Measurements from ENCODE around the gene CSF3R.
"Not testable (repeated sequence)": the region's sequence is repeated elsewhere in the genome, so short reads cannot be mapped to it uniquely, and the experiment has no call there.

Gene CSF3R

DNA sequence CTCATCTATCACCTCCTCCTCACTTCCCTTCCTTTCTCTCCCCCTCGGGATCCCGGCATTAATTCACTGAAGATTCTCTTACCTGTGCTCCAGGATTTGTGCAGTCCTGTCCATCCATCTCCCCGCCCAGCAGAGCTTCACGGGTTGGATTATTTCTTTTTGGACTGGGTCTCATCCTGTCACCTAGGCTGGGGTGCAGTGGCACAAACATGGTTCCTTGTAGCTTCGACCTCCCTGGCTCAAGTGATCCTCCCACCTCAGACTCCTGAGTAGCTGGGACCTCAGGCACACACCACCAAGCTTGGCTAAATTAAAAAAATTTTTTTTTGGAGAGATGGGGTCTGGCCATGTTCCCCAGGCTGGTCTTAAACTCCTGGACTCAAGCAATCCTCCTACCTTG is 12.3 kb upstream of the CSF3R start:
- Histone ChIP-seq H3K27me3 (ENCODE audit: insufficient read depth, poor library complexity, severe bottlenecking) (no peaks in the 10 kb centered on the region), H3K27ac (replicated peaks) (no peak overlapping the region), H3K4me3 (replicated peaks; ENCODE audit: insufficient read depth, low read length) (no peak overlapping the region)
- TF ChIP-seq SPI1 (IDR thresholded peaks at IDR 0.05; ENCODE audit: borderline replicate concordance, low read depth) (no peak), GABPA (IDR thresholded peaks at IDR 0.05; ENCODE audit: low read depth) (no peak), POLR2AphosphoS5 (IDR thresholded peaks at IDR 0.05; ENCODE audit: low read depth) (no peak)
- TF ChIP-seq, protein P1, sequence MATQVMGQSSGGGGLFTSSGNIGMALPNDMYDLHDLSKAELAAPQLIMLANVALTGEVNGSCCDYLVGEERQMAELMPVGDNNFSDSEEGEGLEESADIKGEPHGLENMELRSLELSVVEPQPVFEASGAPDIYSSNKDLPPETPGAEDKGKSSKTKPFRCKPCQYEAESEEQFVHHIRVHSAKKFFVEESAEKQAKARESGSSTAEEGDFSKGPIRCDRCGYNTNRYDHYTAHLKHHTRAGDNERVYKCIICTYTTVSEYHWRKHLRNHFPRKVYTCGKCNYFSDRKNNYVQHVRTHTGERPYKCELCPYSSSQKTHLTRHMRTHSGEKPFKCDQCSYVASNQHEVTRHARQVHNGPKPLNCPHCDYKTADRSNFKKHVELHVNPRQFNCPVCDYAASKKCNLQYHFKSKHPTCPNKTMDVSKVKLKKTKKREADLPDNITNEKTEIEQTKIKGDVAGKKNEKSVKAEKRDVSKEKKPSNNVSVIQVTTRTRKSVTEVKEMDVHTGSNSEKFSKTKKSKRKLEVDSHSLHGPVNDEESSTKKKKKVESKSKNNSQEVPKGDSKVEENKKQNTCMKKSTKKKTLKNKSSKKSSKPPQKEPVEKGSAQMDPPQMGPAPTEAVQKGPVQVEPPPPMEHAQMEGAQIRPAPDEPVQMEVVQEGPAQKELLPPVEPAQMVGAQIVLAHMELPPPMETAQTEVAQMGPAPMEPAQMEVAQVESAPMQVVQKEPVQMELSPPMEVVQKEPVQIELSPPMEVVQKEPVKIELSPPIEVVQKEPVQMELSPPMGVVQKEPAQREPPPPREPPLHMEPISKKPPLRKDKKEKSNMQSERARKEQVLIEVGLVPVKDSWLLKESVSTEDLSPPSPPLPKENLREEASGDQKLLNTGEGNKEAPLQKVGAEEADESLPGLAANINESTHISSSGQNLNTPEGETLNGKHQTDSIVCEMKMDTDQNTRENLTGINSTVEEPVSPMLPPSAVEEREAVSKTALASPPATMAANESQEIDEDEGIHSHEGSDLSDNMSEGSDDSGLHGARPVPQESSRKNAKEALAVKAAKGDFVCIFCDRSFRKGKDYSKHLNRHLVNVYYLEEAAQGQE (IDR thresholded peaks at IDR 0.05; ENCODE audit: insufficient replicate concordance, low read depth): no peak
- TF ChIP-seq, protein P2, sequence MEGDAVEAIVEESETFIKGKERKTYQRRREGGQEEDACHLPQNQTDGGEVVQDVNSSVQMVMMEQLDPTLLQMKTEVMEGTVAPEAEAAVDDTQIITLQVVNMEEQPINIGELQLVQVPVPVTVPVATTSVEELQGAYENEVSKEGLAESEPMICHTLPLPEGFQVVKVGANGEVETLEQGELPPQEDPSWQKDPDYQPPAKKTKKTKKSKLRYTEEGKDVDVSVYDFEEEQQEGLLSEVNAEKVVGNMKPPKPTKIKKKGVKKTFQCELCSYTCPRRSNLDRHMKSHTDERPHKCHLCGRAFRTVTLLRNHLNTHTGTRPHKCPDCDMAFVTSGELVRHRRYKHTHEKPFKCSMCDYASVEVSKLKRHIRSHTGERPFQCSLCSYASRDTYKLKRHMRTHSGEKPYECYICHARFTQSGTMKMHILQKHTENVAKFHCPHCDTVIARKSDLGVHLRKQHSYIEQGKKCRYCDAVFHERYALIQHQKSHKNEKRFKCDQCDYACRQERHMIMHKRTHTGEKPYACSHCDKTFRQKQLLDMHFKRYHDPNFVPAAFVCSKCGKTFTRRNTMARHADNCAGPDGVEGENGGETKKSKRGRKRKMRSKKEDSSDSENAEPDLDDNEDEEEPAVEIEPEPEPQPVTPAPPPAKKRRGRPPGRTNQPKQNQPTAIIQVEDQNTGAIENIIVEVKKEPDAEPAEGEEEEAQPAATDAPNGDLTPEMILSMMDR (IDR thresholded peaks at IDR 0.05; ENCODE audit: insufficient read depth, low read length): no peak
- no peak for DNase-seq (ENCODE audit: low read depth in 1 of 2, low spot score in 1 of 2)

DNA sequence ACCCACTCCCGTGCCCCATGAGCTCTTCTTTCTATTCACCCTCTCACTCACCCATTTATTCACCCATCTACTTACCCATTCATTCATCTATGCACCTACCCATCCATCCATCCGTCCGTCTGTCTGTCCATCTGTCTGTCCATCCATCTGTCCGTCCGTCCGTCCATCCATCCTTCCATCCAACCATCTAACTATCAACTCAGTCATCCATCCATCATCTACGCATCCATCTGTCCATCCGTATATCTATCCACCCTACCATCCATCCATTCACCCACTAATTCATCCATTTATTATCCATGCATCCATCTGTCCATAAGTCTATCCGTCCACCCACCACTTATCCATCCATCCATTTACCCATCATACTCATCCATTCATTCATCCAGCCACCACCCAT is 10.8 kb upstream of the CSF3R start:
- TF ChIP-seq, protein P2 (IDR thresholded peaks at IDR 0.05; ENCODE audit: insufficient read depth, low read length): no peak
- TF ChIP-seq GABPA (IDR thresholded peaks at IDR 0.05; ENCODE audit: low read depth) (no peak), POLR2AphosphoS5 (IDR thresholded peaks at IDR 0.05; ENCODE audit: low read depth) (no peak), SPI1 (IDR thresholded peaks at IDR 0.05; ENCODE audit: borderline replicate concordance, low read depth) (no peak)
- TF ChIP-seq, protein P1 (IDR thresholded peaks at IDR 0.05; ENCODE audit: insufficient replicate concordance, low read depth): no peak
- no peak for DNase-seq (ENCODE audit: low read depth in 1 of 2, low spot score in 1 of 2)
- H3K27ac ChIP-seq (replicated peaks): no peak overlapping the region
- H3K27me3 ChIP-seq (ENCODE audit: insufficient read depth, poor library complexity, severe bottlenecking): no peaks in the 10 kb centered on the region
- no peak overlapping the region for H3K4me3 ChIP-seq (replicated peaks; ENCODE audit: insufficient read depth, low read length)

DNA sequence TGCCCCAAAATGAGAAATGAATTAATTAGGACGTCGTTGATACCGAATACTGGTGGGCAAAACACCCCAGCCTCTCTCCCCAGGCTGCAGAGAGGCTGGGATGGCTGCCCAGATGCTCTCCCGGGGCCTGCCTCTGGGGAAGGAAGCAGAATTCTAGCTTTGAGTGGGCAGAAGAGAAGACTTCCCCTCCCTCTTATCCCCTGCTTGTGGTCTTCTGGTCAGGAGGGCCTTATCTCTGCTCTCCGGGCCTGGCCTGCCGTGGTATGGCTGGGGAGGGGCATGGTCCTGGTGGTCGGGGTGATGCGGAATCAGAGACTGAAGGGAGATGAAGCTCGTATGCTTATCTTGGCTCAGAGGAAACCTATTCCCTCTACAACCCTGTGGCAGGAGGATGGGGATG is 9.8 kb upstream of the CSF3R start:
- no peaks in the 10 kb centered on the region for H3K27me3 ChIP-seq (ENCODE audit: insufficient read depth, poor library complexity, severe bottlenecking)
- H3K4me3 ChIP-seq (replicated peaks; ENCODE audit: insufficient read depth, low read length): no peak overlapping the region
- H3K27ac ChIP-seq (replicated peaks): no peak overlapping the region
- TF ChIP-seq GABPA (IDR thresholded peaks at IDR 0.05; ENCODE audit: low read depth): no peak
- DNase-seq (ENCODE audit: low read depth in 1 of 2, low spot score in 1 of 2): no peak

DNA sequence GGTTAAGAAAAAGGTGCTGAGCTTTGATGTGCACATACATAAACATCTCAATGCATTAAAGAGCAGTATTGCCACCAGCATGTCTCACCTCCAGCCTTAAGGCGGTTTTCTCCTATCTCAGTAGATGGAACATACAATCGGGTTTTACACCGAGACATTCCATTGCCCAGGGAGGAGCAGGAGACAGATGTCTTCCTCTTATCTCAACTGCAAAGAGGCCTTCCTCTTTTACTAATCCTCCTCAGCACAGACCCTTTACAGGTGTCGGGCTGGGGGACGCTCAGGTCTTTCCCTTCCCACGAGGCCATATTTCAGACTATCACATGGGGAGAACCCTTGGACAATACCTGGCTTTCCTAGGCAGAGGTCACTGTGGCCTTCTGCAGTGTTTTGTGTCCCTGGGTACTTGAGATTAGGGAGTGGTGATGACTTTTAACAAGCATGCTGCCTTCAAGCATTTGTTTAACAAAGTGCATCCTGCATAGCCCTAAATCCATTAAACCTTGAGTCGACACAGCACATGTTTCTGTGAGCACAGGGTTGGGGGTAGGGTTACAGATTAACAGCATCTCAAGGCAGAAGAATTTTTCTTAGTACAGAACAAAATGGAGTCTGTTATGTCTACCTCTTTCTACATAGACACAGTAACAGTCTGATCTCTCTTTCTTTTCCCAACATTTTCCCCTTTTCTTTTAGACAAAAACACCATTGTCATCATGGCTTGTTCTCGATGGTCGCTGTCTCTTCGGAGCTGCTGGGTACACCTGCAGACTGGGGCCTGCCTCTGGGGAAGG is 6.7 kb upstream of the CSF3R start:
- H3K27me3 ChIP-seq (ENCODE audit: insufficient read depth, poor library complexity, severe bottlenecking); H3K4me3 ChIP-seq (replicated peaks; ENCODE audit: insufficient read depth, low read length): not testable (repeated sequence)
- peak in 1 of 2 experiments; percentile 49 for DNase-seq (ENCODE audit: low read depth in 1 of 2, low spot score in 1 of 2)
- H3K27ac ChIP-seq (replicated peaks): peak overlapping the region; percentile 28
- peak; percentile 81 for TF ChIP-seq SPI1 (IDR thresholded peaks at IDR 0.05; ENCODE audit: borderline replicate concordance, low read depth)

DNA sequence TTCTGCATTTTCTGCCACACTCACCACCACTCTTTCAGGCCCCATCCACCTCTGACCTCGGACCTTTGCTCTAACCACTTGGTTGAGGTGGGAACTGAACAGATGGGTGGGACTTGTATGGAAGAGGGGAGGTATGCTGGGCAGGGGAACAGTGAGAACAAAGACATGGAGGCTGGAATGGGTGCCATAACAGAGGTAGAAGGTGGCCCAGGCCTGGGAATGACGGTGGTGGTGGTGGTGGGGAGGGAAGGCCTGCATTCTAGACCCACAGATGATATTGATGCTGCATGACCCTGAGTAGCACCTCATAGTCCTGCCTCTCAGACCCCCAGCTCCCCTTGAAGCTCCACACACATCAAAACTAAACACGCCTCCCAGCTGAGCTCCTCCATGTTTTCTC is 5.2 kb upstream of the CSF3R start:
- no peaks in the 10 kb centered on the region for H3K27me3 ChIP-seq (ENCODE audit: insufficient read depth, poor library complexity, severe bottlenecking)
- TF ChIP-seq, protein P1 (IDR thresholded peaks at IDR 0.05; ENCODE audit: insufficient replicate concordance, low read depth): no peak
- TF ChIP-seq GABPA (IDR thresholded peaks at IDR 0.05; ENCODE audit: low read depth) (no peak), SPI1 (IDR thresholded peaks at IDR 0.05; ENCODE audit: borderline replicate concordance, low read depth) (no peak), POLR2AphosphoS5 (IDR thresholded peaks at IDR 0.05; ENCODE audit: low read depth) (no peak)
- TF ChIP-seq, protein P2 (IDR thresholded peaks at IDR 0.05; ENCODE audit: insufficient read depth, low read length): no peak
- DNase-seq (ENCODE audit: low read depth in 1 of 2, low spot score in 1 of 2): no peak
- no peak overlapping the region for H3K4me3 ChIP-seq (replicated peaks; ENCODE audit: insufficient read depth, low read length)
- H3K27ac ChIP-seq (replicated peaks): peak overlapping the region; percentile 91
